ENCODE results near the gene SPRR1B.

SPRR1B gene

GRCh38 chr1:153000294-153000693 is 30.7 kb upstream of the SPRR1B start:
- Histone ChIP-seq H3K4me1 (ENCODE audit: control insufficient read depth, insufficient read depth, low read length) (no peaks in the 10 kb centered on the region), H3K36me3 (ENCODE audit: control insufficient read depth in 2 of 2, insufficient read depth in 1 of 2, low read length in 2 of 2) (no peaks in the 10 kb centered on the region), H3K27ac (ENCODE audit: extremely low read depth, low read depth, low read length) (no peak overlapping the region), H3K4me3 (ENCODE audit: low read depth, low read length) (no peak overlapping the region), H3K9me3 (ENCODE audit: control insufficient read depth, insufficient read depth, low read depth, low read length) (no peaks in the 10 kb centered on the region)
- ChIA-PET POLR2A (no interaction called here), CTCF (no interaction called here)
- TF ChIP-seq ZNF514 (tag by site-specific recombination; IDR thresholded peaks at IDR 0.05) (no peak), ZNF585B (tag by site-specific recombination; IDR thresholded peaks at IDR 0.05) (no peak), ZNF501 (tag by site-specific recombination; IDR thresholded peaks at IDR 0.05) (no peak), ZNF426 (tag by site-specific recombination; IDR thresholded peaks at IDR 0.05) (no peak), ZNF2 (tag by site-specific recombination; IDR thresholded peaks at IDR 0.05) (no peak), REST (tag by site-specific recombination; IDR thresholded peaks at IDR 0.05) (no peak), ZNF830 (tag by site-specific recombination; IDR thresholded peaks at IDR 0.05; ENCODE audit: low read depth) (no peak), ZNF266 (tag by site-specific recombination; IDR thresholded peaks at IDR 0.05; ENCODE audit: low read depth) (no peak), ZNF791 (tag by site-specific recombination; IDR thresholded peaks at IDR 0.05) (no peak), YY2 (tag by site-specific recombination; IDR thresholded peaks at IDR 0.05) (no peak), KLF9 (tag by site-specific recombination; IDR thresholded peaks at IDR 0.05; ENCODE audit: low read depth) (no peak), ZNF623 (tag by site-specific recombination; IDR thresholded peaks at IDR 0.05) (no peak), ELK4 (IDR thresholded peaks at IDR 0.05; ENCODE audit: borderline replicate concordance, low read depth, low read length) (no peak), ZNF704 (tag by site-specific recombination; IDR thresholded peaks at IDR 0.05) (no peak), IKZF3 (tag by site-specific recombination; IDR thresholded peaks at IDR 0.05) (no peak)
- TF ChIP-seq, protein P1, sequence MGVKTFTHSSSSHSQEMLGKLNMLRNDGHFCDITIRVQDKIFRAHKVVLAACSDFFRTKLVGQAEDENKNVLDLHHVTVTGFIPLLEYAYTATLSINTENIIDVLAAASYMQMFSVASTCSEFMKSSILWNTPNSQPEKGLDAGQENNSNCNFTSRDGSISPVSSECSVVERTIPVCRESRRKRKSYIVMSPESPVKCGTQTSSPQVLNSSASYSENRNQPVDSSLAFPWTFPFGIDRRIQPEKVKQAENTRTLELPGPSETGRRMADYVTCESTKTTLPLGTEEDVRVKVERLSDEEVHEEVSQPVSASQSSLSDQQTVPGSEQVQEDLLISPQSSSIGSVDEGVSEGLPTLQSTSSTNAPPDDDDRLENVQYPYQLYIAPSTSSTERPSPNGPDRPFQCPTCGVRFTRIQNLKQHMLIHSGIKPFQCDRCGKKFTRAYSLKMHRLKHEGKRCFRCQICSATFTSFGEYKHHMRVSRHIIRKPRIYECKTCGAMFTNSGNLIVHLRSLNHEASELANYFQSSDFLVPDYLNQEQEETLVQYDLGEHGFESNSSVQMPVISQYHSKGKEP (tag by site-specific recombination; IDR thresholded peaks at IDR 0.05): no peak
- TF ChIP-seq, protein P2, sequence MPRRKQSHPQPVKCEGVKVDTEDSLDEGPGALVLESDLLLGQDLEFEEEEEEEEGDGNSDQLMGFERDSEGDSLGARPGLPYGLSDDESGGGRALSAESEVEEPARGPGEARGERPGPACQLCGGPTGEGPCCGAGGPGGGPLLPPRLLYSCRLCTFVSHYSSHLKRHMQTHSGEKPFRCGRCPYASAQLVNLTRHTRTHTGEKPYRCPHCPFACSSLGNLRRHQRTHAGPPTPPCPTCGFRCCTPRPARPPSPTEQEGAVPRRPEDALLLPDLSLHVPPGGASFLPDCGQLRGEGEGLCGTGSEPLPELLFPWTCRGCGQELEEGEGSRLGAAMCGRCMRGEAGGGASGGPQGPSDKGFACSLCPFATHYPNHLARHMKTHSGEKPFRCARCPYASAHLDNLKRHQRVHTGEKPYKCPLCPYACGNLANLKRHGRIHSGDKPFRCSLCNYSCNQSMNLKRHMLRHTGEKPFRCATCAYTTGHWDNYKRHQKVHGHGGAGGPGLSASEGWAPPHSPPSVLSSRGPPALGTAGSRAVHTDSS (tag by site-specific recombination; IDR thresholded peaks at IDR 0.05): no peak
- TF ChIP-seq, protein P3, sequence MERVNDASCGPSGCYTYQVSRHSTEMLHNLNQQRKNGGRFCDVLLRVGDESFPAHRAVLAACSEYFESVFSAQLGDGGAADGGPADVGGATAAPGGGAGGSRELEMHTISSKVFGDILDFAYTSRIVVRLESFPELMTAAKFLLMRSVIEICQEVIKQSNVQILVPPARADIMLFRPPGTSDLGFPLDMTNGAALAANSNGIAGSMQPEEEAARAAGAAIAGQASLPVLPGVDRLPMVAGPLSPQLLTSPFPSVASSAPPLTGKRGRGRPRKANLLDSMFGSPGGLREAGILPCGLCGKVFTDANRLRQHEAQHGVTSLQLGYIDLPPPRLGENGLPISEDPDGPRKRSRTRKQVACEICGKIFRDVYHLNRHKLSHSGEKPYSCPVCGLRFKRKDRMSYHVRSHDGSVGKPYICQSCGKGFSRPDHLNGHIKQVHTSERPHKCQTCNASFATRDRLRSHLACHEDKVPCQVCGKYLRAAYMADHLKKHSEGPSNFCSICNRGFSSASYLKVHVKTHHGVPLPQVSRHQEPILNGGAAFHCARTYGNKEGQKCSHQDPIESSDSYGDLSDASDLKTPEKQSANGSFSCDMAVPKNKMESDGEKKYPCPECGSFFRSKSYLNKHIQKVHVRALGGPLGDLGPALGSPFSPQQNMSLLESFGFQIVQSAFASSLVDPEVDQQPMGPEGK (tag by site-specific recombination; IDR thresholded peaks at IDR 0.05): no peak

Measured in HEK293 (cell line).